CD4-positive, alpha-beta T cell treated with Interferon alpha-2 for 1 hour (primary cell): Measurements from ENCODE around the gene PARD3B.
A peak's percentile ranks its signal among the peaks of the same experiment; 100 is the strongest.

Experiments
- DNase-seq, 2 donors: peaks; one replicate each; pipeline ENCODE4 v3.0.0-alpha.2; 2020 to 2022

Gene PARD3B

DNA sequence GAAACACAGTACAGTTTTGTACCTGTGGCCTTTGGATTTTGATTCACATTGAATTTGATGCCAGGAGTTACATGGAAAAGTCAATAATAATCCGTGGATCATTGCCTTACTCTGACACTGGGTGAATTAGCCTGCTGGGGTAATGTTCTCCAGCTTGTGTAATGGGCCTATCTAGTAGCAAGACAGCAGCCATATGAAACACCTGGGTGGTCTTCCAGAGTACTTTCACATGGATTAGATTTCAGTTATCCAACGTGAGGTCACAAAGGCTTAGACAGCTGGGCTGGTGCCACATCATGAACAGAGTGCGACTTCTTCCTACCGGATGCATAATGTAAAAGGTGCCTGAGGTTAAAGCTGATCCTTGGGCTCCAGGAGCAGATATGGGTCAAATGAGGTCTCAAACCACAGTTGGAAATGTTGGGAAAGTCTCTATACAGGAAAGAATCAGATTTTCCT is 486.8 kb downstream of the PARD3B start:
- no peak for DNase-seq

DNA sequence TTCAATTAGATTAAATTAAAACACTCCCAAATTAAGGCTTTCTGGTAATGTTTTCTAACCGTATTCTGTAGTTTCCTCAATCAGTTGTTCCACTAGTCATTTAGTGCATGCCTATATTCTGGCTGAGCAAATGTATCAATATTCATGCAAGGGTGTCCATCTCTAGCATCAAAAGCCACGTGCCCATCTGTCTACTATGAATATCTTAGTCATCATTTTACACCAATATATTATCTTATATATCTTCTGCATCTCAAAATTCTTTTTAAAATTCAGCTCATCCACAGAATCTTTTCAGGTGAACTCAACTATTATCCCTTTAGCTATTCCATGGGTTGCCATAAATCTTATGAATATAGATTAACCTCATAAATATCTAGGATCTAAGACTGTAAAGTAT is 488.2 kb downstream of the PARD3B start:
- DNase-seq = no peak

DNA sequence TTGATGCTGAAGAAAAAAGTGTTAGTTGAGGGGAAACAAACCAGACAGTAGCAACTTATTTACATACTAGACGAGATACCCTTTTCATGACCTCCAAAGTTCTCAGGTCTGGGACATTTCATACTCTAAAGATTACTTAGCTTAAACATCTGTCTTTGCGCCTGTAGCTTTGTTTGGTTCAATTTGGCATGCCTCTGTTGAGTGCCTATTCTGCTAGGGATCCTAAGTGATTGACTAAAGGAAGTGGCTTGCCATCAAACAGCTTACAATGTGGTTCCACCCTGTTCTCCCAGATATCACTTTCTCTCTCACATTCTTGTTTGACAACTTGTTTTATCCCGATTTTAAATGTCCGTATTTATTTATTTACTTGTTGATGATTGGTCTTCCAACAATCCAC is 488.8 kb downstream of the PARD3B start:
- peak in 1 of 2 donors; percentile 10 for DNase-seq

DNA sequence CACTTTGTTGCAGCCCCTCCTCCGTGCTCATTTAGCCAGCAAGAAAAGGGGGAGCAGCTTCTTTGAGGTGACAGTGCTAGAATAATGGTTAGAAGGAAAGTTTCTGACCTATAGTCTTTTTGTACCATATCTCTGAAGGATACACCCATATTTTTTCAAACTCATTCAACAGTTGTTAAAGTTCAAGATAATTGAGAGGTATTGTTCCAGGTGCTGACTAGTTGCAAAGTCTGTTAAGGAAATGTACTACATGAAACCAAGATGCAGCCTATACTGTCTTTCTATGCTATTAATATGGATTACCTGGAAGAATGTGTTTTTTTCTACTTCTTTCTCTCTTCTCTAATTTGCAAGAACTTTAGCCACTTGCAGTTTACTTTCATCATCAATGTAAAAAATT is 495.0 kb downstream of the PARD3B start:
- DNase-seq = no peak

DNA sequence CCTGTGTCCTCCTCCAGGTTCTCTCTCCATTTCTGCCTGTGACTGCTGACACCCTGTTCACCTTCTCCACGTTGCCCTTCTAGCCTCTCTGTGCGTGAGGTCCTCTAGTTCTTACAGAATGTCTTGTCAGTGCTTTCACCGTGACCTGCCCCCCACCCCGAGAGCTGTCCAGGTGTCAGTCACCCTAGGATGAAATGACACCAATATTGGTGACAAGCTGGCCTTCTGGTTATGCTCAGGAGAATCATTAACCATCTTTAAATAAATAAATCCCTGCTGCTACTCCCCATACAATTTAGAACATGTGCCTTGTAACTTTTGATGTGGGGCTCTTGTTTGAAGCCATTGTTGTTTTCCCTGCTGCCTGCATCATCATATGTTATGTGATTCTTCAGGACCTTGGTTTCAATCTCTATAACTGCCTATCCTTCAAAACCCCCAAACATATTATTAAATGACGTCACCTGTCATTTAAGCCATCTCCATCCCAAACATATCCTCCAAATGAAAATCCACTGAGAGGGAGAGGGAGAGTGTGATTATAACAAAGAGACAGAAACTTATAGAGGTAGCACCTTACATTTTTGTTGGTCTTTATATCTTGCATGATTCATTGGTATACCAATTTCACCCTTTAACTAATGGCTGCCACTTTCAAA is 496.3 kb downstream of the PARD3B start:
- no peak for DNase-seq

DNA sequence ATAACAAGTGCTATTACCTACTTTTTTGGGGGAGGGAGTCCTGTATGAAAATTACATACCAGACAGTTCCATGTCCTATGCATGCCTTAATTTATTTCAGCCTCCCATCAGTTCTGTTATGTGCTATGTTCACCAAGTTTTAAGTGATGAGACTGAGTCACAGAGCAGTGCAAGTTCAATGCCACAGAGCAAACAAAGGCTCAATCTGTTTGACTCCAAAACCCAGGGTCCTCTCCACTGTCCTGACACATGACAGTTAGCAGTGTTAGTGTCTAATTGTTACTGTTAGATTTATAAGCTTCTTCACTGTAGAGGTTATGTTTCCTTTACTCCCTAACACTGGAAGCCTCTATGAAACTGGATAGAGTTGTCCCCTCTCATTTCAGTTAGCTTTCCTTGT is 498.0 kb downstream of the PARD3B start:
- DNase-seq = no peak

DNA sequence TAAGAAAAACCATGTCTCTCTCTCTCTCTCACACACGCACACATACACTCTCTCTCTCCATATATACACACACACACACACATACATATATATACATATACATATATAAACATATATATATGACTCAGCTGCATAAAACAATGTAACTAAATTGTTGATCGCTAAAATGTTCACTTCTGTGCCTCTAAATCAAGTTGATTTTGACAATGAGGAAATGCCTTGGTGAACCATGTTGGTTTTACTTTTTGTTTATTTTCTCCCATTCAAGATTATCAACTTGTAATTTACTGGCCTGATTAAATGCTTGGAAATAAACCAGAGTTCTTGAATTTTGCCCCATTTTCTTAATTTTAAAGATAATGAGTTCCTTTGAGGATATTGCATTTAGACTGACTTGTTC is 500.4 kb downstream of the PARD3B start:
- DNase-seq = no peak

DNA sequence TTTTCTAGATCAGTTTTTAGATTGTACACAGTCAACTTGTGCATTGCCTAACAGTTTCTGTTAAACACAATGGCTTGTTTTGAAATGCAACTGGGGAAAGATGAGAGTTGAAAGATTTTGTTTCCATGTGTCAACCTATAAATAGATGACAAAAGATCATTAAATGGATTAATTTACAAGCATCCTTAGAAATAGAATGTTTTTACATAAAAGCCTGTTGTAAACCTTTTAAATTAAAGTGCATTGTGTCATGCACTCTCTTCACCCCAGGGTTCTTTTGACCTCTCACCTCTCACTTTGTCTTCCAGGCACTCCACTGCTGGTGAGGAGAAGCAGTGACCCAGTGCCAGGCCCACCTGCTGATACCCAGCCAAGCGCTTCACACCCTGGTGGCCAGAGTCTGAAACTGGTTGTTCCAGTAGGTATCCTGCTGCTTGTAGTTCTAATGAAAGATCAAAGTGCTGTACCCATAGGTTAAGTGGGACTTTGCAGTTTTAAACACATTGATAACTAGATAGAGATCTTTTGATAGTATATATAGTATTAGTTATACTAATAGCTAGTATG is 502.1 kb downstream of the PARD3B start:
- no peak for DNase-seq

DNA sequence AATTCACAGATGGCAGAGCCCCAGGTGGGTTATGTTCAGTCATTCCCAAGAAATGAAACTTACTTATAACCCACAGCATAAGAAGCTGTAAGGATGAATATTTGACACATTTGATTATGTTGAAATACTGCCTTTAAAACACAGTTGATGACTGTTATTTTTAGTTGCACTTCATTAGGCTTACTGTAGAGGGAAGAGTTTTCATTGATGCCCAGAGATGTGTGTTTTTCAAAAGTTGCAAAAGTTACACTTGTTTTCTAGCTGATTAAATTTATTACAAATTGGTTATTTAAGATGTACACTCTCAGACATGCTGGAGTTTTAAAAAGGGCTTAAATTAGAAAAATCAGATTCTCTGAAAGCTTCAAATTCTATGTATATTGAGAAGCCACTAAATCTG is 506.1 kb downstream of the PARD3B start:
- no peak for DNase-seq

DNA sequence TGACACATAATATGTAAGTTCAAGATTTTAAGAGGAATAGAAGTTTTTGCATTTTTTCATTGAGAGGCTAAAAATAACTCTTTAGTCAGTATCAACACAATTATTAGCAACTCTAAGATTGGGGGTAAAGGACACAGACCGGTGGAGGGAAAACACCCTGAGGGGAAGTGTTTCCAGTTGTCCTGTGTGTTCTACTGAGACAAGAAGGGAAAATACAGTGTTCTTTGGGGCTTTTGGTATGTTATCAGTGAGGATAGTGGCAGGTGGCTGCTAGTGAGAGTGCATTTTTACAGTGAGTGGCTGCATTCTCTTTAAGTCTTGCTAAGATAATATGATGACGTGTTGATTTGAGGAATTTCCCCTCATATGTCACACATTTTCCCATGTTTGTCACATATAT is 507.5 kb downstream of the PARD3B start:
- no peak for DNase-seq

DNA sequence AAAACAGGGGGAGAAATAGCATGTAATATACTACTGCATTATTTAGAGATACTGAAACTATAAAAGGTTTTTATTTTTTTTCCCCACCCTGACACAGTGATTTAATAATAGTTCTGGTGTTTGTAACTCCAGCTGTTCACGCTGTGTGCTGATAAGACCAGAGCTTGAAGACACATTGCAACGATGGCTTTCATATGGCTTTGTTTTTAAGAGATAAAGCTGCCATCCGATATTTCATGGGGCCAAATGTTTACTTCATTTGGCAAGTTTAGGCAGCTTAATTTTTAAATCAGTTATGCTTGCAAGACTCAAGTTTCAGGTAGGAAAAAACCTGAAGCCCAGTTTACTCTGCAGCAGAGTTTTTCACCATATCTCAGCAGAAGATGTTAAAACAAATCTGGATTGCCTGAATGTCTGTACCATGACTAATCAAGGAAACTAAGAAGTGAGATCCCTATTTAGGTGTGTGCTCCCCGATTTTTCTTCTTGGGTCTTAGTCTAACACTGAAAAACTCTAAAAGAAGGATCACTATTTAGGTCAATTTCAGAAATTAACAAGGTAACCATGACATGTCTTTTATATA is 508.6 kb downstream of the PARD3B start:
- no peak for DNase-seq

DNA sequence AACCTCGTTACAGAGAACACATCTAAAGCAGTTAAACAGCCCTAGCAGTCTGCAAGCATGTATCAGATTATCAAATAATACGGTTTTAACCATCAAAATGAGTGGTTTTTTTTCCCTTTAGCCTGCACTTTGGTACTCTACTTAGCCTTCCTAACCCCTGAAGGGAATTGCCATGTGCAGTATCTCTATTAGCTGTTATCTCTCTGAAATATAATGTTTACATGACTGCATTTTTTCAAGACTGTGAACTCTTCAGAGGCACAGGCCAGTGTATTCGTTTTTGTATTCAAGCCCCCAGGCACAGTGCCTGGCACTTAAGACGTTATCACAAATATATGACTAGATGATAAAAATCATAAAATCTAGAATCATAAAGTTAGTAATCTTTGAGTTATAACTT is 509.5 kb downstream of the PARD3B start:
- no peak for DNase-seq

DNA sequence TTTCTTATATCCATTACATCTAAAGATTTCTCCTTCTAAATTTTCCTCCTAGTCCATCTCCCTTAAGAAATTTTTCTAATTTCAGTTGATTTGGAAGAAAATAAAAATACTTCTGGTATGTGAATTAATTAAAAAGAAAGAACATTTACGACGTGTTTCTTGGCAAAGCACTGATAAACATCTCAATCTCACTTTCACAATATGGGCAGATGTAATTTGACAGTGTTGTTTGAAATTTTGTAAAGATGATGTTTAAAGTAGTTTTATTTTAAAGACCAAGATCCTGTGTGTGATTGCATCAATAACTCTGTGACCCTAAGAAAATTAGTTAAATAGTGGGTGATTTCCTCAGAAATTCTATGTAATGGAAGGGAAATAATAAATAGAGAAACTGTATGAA is 510.0 kb downstream of the PARD3B start:
- DNase-seq = no peak

DNA sequence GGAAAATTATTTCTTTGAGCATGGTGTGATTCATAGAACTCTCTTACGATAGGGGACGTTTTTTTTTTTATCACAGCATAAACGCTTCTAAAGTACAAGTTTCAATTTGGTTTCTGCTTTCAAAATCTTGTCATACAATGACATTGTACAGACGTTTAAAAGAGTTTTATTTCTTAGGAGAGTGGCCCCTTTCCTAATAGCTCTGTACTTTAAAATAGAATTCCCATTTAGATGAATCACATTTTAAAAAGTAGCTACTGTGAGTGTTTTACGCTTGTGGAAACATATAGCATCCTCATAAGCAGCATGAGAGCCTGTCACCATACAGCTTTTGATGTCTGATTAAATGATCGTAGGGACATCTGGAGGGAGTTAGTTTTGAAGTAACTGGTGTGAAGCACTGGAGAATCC is 510.9 kb downstream of the PARD3B start:
- peak in 1 of 2 donors; percentile 7 for DNase-seq

DNA sequence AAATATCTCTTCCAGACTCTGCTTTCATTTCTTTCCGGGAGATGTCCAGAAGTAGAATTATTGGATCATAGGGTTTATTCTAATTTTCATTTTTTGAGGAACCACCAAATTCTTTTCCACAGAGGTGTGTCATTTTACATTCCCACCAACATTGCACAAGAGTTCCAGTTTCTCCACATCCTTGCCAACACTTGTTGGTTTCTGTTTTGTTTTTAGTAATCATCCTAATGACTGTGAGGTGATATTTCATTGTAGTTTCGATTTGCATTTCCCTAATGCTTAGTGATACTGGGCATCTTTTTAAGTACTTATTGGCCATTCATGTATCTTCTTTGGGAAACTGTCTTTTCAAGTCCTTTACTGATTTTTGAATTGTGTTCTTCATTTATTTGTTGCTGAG is 513.1 kb downstream of the PARD3B start:
- DNase-seq = no peak

DNA sequence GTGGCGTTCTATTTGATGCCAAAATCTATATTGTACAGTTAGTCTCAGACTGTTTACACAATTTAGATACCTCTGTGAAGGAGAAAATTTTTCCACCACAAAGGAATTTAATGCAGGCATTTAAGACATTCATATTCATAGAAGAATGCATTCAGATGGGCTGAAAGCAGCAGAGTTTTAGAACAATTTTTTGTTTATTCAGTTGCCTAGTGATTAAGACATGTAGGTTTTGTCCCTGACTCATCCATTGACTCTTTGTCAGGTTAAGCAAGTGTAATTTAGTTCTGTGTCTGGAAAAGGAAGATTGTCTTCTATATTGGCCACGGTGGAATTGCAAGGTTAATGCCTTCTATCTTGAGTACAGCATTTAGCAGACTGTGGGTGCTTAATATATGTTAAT is 515.0 kb downstream of the PARD3B start:
- no peak for DNase-seq

DNA sequence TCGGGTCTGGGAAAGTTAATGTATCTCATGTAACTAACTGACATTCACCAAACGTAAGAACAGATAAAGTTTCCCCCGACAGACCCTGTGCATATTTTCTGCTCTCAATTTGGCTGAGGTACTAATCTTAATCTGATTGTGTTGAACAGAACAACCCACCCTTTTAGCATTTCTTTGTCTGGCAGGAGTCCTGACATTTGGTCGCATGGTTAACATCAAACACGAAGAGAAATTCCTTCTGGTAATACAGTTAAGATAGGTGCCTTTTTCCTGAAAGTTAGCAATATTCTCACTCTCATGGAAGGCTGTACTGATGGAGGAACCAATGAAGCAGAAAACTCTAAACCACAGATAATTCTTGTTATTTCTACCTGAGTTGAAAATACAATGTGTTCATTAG is 520.8 kb downstream of the PARD3B start:
- no peak for DNase-seq

DNA sequence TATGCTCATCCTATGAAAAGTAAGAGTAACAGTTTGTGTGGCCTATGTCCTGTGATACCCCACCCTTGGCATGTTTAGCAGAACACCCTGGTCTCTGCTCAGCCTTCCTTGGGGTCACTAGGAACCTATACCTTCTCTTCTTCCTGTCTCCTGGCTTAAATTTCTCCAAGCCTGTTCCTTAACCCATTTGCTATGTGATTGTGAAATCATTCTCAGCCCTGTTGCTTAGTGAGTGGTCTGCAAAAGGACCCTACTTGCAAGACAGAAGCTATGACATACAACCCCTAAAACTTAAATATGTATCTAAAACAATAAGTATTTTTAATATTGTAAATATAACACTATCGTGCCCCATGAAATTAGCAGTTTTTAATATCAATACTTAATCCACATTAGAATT is 524.7 kb downstream of the PARD3B start:
- no peak for DNase-seq

DNA sequence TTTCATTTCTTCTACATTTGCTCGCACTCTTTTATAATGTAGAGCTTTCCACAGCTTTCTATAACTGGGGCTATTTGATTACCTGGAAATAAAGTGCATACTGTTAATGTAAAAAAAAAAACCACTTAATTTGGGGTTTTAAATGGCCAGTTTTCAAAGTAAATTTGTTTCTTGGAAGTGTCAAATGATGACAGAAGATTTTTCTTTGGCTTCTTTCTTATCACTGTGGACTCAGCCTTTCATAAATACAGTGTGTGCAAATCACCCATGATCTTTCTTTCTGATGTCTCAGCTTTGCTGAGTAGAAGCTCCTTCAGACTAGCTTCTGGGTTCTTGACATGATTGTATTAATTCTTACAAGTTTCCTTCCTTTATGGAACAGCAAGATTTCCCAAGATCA is 525.6 kb downstream of the PARD3B start:
- DNase-seq = no peak

DNA sequence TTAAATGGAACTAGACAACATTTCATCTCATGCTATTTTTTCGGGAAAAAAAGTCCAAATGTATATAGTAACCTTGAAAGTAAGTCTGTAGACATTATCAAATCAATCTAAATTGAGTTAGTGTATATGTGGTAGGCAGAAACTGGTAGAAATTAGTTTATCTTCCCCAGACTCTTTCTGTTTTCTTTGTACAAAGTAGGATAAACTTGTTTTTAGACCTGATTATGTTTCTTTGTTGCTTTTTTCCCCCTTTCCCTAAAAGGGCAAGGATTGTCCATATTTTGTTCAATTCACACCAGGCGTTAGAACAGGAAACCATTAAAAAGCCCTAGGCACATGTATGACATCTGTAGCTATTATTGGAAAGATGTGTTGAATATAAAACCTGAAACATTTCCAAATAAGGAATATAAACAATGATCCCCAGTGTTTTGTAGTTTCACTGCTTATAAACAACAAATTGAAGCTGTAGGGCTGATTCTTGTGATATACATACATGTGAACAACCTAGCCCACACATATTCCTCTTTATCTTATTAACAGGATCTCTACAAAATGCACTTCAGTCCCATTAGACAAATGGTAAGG is 528.3 kb downstream of the PARD3B start:
- DNase-seq = no peak

DNA sequence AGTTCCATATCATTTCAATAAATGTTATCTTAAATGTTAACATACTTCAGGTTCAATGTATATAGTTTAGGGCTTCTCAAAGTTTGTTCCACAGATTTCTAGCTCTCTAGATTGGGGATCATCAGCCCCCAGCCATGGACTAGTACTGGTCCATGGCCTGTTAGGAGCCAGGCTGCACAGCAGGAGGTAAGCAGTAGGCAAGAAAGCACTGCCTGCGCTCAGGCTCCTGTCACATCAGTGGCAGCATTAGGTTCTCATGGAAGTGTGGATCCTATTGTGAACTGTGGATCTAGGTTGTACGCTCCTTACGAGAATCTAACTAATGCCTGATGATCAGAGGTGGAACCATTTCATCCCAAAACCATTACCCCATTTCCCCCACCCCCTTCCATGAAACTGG is 531.1 kb downstream of the PARD3B start:
- no peak for DNase-seq

DNA sequence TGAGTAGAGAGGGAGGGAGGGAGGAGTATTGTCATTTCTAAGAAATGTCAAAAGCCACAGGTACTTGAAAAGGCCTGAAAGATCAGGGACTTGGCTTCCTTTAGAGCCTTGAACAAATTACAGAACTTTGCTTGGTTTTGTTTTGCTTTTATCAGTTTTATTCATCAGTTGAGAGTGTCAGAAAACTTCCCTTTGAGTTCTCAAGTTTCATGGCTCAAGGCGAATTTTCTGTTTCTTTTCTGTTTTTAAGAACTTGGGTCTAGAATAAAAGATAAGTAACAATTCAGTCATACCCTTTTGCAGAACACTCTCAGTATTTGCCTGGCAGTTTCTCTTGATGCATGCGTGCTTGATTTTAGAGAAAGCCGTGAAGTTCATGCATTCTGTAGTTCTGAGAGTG is 531.9 kb downstream of the PARD3B start:
- peak in 1 of 2 donors; percentile 75 for DNase-seq

DNA sequence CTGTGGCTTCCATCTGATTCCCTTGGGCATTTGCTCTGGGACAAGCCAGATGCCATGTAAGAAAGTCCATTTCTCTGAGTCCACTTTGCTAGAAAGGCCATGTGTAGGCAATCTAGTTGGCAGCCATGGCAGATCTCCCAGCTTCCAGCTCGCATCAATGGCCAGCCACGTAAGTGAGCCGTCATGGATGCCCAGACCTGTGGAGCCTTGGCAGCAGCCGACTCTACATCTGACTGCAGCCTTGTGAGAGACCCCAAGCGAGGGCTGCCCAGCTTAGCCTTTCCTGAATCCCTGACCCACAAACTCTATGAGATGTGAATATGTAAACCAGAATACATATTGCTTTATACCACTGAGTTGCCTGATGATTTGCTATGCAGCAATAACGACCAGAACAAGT is 533.5 kb downstream of the PARD3B start:
- DNase-seq = no peak

DNA sequence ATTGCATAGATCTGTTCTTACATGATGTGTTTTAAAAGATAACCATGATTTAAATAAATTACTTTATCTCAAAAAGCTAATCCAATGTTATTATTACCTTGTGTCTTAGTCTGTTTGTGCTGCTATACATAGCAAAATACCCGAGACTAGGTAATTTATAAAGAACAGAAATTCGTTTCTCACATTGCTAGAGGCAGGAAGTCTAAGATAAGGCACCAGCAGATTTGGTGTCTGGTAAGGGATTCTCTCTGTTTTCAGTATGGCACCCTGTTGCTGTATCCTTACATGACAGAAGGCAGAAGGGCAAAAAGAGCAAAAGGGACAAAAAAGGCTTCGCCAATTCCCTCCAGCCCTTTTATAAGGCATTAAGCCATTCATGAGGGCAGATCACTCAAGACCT is 533.9 kb downstream of the PARD3B start:
- DNase-seq = no peak
